ENCODE measurements around the gene PANK2.

GRCh38 chr20:3927486-3928291 lies 38.5 kb downstream of the PANK2 start:
- TF ChIP-seq CTCF (conservative IDR thresholded peaks at IDR 0.05) (no peak), ZFX (IDR thresholded peaks at IDR 0.05) (no peak)
